HG03460 (cell line): ENCODE data around the gene CEMP1.

ENCODE experiments used
- ATAC-seq: cut with Tn5 transposase; IDR thresholded peaks from one replicate; pipeline ENCODE4 v1.9.1; 2021; ENCODE audit not compliant: unreplicated experiment

The CEMP1 gene

DNA sequence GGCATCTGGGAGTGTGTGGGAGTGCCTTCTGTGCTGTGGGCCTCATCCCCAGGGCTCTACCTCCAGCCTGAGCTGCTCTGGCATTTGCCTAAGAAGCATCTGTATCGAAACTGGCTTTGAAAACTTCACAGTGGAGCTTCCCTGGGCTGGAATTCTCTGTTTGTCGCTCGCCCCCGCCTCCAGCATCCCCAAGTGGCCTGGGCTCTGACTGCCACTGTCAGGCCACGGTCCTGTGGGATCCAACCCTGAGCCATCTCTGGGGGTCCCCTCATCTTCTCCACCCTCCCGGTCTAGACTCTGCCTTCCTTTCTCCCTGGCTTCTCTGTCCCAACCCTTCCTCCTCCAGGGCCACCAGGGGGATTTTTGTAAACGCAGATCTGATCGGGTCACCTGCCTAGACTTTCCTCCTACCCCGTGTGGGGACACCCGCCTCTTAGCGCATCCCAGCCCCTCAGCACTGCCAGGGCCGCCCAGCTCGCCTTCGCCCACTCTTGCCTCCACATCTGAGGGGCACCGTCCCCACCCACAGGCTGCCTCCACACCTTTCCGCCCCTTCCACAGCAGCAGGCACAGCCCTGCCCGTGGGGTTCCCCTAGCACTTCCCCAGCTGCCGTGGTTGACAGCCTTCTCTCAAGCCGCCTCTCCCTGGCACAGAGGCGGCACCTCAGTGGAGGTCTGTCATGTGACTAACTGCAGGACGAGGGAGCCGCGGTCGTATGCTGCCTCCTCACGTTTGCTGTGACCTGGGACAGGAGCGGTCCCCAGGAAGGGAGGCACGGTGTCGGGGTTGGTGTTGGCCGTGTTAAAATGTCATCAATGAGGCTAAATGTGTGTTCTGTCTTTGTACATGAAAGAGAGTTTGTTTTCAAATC is 44.3 kb downstream of the CEMP1 start:
- no peak for ATAC-seq

DNA sequence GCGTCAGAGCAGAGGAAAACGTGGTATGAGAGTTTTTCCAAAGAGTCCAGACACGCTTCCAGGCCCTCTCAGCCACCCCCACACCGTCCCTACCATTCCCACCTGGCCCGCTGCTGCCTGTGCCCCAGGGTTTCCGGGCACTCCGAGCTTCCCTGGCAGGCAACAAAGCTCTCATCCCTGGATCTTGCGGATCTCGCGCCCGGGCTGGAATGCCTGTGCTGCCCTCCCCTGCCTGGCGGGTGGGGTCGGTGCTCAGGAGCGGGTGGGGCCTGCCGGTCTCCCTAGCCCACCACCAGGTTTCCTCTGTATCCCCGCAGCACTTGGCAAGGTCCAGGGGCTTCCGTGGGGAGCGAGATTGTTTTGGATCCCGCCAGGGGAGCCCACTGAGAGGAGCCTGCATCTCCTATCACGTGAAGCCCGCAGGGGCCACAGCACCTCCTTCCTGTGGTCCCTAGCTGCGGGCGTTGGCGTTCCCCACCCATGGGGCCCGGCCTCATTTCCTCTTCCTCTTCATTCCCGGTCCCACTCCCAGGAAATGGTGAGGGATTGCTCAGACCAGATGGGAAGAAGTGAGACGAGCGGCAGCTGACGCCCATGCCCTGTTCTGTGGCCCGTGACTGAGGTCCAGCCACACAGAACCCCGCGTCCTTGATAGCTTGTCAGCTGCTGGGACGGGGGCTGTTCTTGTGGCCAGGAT is 45.2 kb downstream of the CEMP1 start:
- ATAC-seq: no peak

DNA sequence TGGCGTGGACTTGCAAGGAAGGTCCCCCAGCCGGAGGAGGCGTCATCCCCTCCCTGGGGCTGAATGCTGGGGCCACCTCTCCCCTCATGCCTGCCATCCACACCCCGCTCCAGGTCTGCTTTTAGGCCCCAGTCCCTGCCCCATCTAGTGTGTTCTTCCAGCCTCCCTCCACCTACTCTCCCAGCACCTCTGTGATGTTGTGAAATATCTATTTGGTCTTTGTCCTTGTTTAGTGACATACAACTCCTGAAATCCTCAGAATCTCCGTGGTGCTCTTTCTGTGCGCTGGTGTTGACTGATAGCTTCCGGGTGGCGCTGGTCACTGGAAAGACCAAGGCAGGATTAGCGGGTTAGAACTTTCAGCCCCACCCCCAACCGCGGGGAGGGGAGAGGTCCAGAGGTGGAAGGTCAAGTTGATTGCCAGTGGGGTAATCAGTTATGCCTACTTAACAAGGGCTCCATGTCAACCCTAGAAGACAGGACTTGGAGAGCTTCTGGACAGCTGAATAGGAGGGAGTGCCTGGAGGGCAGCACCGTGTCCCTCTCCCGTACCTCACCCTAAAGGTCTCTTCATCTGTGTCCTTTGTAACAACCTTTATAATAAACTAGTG is 46.2 kb downstream of the CEMP1 start:
- no peak for ATAC-seq

DNA sequence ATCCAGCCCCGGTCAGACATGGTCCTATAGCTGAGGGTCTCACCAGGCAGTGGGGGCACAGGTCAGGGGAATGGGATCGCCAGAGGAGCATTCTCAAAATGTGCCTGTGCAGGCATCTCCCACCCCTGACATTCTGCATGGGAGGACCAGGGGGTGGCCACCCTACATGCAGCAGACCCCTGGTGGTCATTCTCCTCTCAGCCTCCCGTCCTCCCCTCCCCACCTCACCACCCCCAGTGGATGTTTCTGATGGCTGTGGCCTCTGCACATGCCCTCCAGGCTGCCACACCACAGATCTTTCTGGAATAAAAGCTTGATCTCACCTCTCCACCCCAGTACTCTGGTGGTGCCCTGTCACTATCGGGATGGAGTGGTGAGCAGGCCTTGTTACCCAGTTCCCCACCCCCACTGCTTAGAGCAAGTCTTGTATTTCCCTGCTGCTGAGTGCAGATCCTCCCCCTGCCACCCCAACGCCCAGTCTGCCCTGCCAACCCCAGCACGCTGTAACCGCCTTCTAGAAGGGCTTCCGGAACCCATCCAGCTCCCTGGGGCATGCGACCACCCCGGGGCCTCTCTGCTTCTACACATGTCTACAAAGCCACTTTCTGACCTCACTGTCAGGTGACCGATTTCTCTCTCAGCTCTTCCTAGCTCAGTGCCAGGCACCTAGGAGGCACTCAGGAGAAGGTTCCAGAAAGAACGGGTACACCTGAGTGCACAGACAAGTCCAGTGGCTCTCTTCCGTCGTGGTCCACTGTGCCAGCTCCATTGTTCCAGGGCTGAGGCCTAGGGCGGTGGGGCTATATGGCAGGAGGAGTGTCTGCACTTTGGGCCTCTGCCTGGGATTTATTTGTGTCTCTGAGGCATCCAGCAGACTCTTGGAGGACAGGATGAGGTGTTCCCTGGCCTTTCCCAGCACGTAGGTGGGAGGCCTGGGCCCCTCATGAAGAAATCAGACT is 47.0 kb downstream of the CEMP1 start:
- ATAC-seq: no peak

DNA sequence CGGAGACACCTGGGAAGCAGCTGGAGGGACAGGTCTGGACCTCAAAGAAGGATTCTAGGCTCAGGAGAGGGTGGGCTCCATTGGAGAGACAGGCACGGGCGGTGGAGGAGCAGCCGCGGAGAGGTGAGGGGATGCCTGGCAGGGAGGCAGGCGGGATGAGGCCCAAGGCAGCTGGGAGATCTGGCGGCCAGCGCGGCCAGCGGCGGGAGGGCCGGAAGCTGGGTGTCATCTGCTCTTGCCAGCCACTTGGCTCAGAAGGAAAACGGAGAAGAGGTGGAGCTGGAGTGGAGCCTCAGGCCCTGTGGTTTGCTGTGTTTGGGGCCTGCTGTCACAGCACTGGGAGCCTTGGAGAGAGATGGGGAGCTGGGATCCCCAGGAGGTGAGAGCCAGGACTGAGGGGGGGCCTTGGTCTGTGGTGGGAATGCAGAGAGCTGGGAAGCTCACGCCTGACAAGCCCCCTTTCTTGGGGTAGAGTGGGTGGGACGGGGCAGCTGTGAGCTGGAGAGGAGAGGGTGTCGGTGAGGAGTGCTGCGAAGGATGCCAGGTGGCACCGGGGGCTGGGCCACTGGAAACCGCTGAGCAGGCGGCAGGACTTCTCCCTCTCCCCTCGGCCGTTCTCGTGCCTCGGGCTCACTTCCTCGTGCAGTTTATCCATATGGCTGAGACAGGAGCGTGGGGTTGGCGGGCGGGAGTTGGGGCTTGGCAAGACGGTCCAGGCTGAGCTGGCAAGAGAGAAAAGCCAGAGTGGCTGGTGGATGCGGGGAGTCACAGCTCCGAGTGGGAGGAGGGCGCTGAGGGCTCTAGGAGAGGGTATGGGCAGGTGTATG is 48.3 kb downstream of the CEMP1 start:
- ATAC-seq: no peak

DNA sequence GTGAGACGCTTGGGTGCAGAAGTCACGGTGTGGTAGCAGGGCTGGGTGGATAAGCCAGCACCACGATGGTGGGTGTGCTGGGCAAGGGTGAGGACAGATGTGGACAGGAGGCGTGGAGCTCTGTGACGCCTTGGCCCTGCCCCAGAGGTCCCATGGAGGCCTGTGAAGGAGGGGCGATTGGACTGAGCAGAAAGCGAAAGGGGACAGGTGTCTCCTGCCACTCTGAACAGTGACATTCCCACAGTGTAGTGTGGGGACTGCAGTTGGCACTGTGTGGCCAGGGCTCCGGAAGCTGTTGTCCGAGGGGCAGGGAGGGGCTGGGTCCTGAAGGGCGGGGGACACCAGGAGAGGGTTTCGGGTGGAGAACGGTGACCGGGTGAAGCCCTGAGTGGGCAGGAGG is 49.0 kb downstream of the CEMP1 start:
- no peak for ATAC-seq

DNA sequence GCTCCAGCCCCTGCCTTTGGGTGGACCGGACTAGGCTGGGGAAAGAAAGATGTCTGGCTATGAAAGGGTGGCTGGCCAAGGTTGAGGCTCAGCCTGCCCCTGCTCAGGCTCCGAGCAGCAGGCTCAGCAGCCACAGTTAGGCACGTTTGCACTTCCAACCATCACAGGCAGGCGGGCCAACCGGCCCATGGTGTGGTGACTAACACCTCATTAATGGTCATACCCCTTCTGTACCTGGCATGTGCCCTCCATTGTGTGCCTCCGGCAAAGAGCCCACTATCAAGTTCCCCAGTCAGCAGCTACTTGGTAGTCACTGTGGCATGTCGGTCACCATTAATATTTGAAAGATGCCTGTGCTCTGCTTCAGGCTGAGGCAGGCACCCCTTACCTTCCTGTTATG is 49.5 kb downstream of the CEMP1 start:
- ATAC-seq: no peak

DNA sequence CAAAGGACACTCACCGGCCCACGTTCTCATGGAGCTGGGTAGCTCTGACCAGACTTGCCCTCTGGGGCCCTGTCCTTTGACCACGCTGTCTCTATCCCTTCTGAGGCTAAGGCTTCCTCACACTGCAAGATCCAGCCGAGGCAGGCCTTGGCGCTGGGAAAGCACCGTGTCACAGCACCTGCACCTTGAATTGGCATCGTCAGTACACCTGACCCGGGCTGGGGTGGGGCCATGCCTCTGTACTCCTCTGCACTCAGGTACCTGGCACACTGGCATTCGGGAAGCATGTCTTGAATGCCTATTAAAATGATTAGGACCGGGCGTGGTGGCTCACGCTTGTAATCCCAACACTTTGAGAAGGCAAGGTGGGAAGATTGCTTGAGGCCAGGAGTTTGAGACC is 50.3 kb downstream of the CEMP1 start:
- ATAC-seq: no peak
